Breast epithelium (tissue), 4 donors: ENCODE data around the gene WSB1. TPM values are rescaled to one million over a fixed set of nuclear protein-coding genes. Genes with fewer than 3 reads are reported as not detected.

Experiments
- DNase-seq, 2 donors: peaks; one replicate each; pipeline ENCODE4 v3.0.0-alpha.2; 2019; ENCODE audit warnings: low spot score in 2 of 2
- H3K27ac ChIP-seq, 2 donors: fragments of 200-600 bp; sonication (generic) in 1 of 2; one replicate each; pipeline ENCODE4 v1.5.1; 2016 to 2019; ENCODE audit warnings: mild to moderate bottlenecking in 1 of 2
- H3K27me3 ChIP-seq, 2 donors: fragments of 200-600 bp; sonication (generic) in 1 of 2; one replicate each; pipeline versions ENCODE4 v1.5.1 to v1.6.0; 2017 to 2019; ENCODE audit warnings: control low read depth in 1 of 2, mild to moderate bottlenecking in 1 of 2
- H3K36me3 ChIP-seq: fragments of 200-600 bp; one replicate; pipeline ENCODE4 v1.5.1; 2019
- H3K4me1 ChIP-seq, 2 donors: fragments of 200-600 bp; sonication (generic); one replicate each; pipeline ENCODE4 v1.5.1; 2016 to 2019; ENCODE audit warnings: control low read depth in 1 of 2
- H3K4me3 ChIP-seq, 3 donors: fragments of 200-600 bp; sonication (generic); 1 replicate in 2 of 3; 2 replicates in 1 of 3; pipeline ENCODE4 v1.5.1; 2016 to 2019; ENCODE audit warnings: mild to moderate bottlenecking in 3 of 3, moderate library complexity in 2 of 3
- H3K9me3 ChIP-seq, 2 donors: fragments of 200-600 bp; sonication (generic) in 1 of 2; one replicate each; pipeline ENCODE4 v1.5.1; 2016 to 2019; ENCODE audit warnings: control low read depth in 1 of 2
- CTCF ChIP-seq, 3 donors: fragments of 450-650 bp; IDR thresholded peaks; one replicate each; pipeline ENCODE4 v1.5.1; 2016 to 2017; ENCODE audit warnings: antibody characterized with exemption in 3 of 3, mild to moderate bottlenecking in 3 of 3, moderate library complexity in 3 of 3
- POLR2A ChIP-seq: fragments of 450-650 bp; IDR thresholded peaks from one replicate; pipeline ENCODE4 v1.6.1; 2016; ENCODE audit warnings: antibody characterized with exemption, mild to moderate bottlenecking, moderate library complexity
- POLR2AphosphoS5 ChIP-seq, 3 donors: sonication (generic); formaldehyde crosslinking; IDR thresholded peaks; one replicate each; pipeline ENCODE4 v1.6.1; 2017; ENCODE audit warnings: antibody characterized with exemption in 3 of 3
- intact Hi-C: fragments of 100-400 bp; cut with DNase I; formaldehyde crosslinking; loops from one replicate; pipeline ENCODE4 v1.15.1; 2023; ENCODE audit warnings: low total_unique reads
- total RNA-seq, 3 donors: library from RNA; depleted of rRNA; stranded (reverse); fragments of >200 nt; gene quantifications; one replicate each; pipeline ENCODE4 v1.1.0, GENCODE V29; 2016

Gene WSB1
- total RNA-seq, 3 donors from 2014 or later = 90.6 to 219 (median 160) TPM

GRCh38 chr17:27303734-27304133, 9.8 kb downstream of the WSB1 start:
- no peak for TF ChIP-seq POLR2A
- TF ChIP-seq CTCF (IDR thresholded peaks at IDR 0.05) = no peak
- no peak for TF ChIP-seq POLR2AphosphoS5 (IDR thresholded peaks at IDR 0.05)
- Histone ChIP-seq H3K9me3 (no peaks in the 10 kb centered on the region), H3K27me3 (no peaks in the 10 kb centered on the region), H3K4me1 (no peaks in the 10 kb centered on the region), H3K36me3 (peaks cover under 1% of the 10 kb centered on the region), H3K27ac (no peak overlapping the region), H3K4me3 (no peak overlapping the region)
- no peak for DNase-seq
- intact Hi-C loops = no loop called here

- intact Hi-C loops = no loop called here
- Histone ChIP-seq H3K4me1 (no peaks in the 10 kb centered on the region), H3K36me3 (peaks cover 15% of the 10 kb centered on the region), H3K9me3 (no peaks in the 10 kb centered on the region), H3K27me3 (no peaks in the 10 kb centered on the region), H3K4me3 (no peak overlapping the region), H3K27ac (no peak overlapping the region)
- no peak for TF ChIP-seq CTCF (IDR thresholded peaks at IDR 0.05)
- TF ChIP-seq POLR2AphosphoS5 (IDR thresholded peaks at IDR 0.05) = no peak
- no peak for TF ChIP-seq POLR2A
- no peak for DNase-seq
These were observed 12.4 kb downstream of the WSB1 start for GRCh38 chr17:27306276-27306835.

- TF ChIP-seq POLR2A (no peak), CTCF (IDR thresholded peaks at IDR 0.05) (no peak), POLR2AphosphoS5 (IDR thresholded peaks at IDR 0.05) (no peak)
- Histone ChIP-seq H3K4me1 (no peaks in the 10 kb centered on the region), H3K4me3 (no peak overlapping the region), H3K27me3 (no peaks in the 10 kb centered on the region), H3K9me3 (no peaks in the 10 kb centered on the region), H3K27ac (no peak overlapping the region), H3K36me3 (peaks cover 21% of the 10 kb centered on the region)
- no peak for DNase-seq
- intact Hi-C loops = no loop called here
These were observed 16.7 kb downstream of the WSB1 start for GRCh38 chr17:27310565-27311110.

- no peak overlapping the region for H3K27ac ChIP-seq
- H3K27me3 ChIP-seq = no peaks in the 10 kb centered on the region
- TF ChIP-seq POLR2AphosphoS5 (IDR thresholded peaks at IDR 0.05) = no peak
- TF ChIP-seq CTCF (IDR thresholded peaks at IDR 0.05) = no peak
- TF ChIP-seq POLR2A = no peak
- intact Hi-C loops = no loop called here
- peaks cover 21% of the 10 kb centered on the region for H3K36me3 ChIP-seq
- DNase-seq = no peak
- no peaks in the 10 kb centered on the region for H3K4me1 ChIP-seq
- H3K9me3 ChIP-seq = no peaks in the 10 kb centered on the region
- no peak overlapping the region for H3K4me3 ChIP-seq
These were observed 19.4 kb downstream of the WSB1 start for GRCh38 chr17:27313301-27313700.

- no peaks in the 10 kb centered on the region for H3K4me1 ChIP-seq
- peaks cover 9% of the 10 kb centered on the region for H3K36me3 ChIP-seq
- H3K4me3 ChIP-seq = no peak overlapping the region
- peak in 1 of 3 donors; percentile 21 for TF ChIP-seq POLR2AphosphoS5 (IDR thresholded peaks at IDR 0.05)
- no peak for TF ChIP-seq POLR2A
- peak; percentile 64 to 68 for DNase-seq
- H3K9me3 ChIP-seq = no peaks in the 10 kb centered on the region
- intact Hi-C loops = no loop called here
- H3K27ac ChIP-seq = peak overlapping the region; percentile 61 to 68
- H3K27me3 ChIP-seq = no peaks in the 10 kb centered on the region
These were observed 21.4 kb downstream of the WSB1 start for GRCh38 chr17:27315322-27315721.
